Measurements from ENCODE around the gene MZT2A.
"Not testable (repeated sequence)": the region's sequence is repeated elsewhere in the genome, so short reads cannot be mapped to it uniquely, and the experiment has no call there.

MZT2A gene, protein sequence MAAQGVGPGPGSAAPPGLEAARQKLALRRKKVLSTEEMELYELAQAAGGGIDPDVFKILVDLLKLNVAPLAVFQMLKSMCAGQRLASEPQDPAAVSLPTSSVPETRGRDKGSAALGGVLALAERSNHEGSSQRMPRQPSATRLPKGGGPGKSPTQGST

DNA sequence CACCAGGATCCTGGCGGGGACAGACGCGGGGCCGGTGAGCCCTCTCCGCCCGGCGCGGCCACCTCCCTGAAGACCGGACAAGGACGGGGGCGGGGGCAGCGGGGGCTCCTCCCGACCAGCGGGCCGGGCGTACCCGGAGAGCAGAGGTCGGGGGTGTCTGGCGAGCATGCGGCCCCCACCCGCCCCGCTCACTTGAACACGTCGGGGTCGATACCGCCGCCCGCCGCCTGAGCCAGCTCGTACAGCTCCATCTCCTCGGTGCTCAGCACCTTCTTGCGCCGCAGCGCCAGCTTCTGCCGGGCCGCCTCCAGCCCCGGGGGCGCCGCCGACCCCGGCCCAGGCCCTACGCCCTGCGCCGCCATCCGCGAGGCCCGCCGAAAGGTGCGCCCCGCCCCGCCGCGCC is at the start of gene MZT2A:
Gene MZT2A (minus strand): TSS at position 383 of the 403 bp plus-strand sequence. CDS start 21 bp downstream, at position 362.
- H3F3A ChIP-seq (ENCODE audit: insufficient read depth); H3K9me3 ChIP-seq (ENCODE audit: insufficient read depth, low read length); H3K36me3 ChIP-seq (ENCODE audit: low read length); H3K27me3 ChIP-seq (ENCODE audit: low read length); H4K20me1 ChIP-seq (ENCODE audit: low read depth, low read length); H3K9me2 ChIP-seq (replicated peaks; ENCODE audit: insufficient read depth, low read length): not testable (repeated sequence)
- Histone ChIP-seq H3K27ac (ENCODE audit: low read depth, low read length) (peak within 1 kb of the TSS; percentile 82), H3K4me3 (ENCODE audit: insufficient read depth, low read length, poor library complexity, severe bottlenecking) (peak within 1 kb of the TSS; percentile 99), H2AFZ (ENCODE audit: low read depth, low read length, severe bottlenecking) (peak within 1 kb of the TSS; percentile 73), H3K9ac (ENCODE audit: low read length) (peak within 1 kb of the TSS; percentile 99), H3K4me2 (ENCODE audit: low read depth, low read length, poor library complexity, severe bottlenecking) (peak within 1 kb of the TSS; percentile 97), H3K79me2 (ENCODE audit: insufficient read depth, low read length) (peaks cover 80% of the 10 kb centered on the region)

DNA sequence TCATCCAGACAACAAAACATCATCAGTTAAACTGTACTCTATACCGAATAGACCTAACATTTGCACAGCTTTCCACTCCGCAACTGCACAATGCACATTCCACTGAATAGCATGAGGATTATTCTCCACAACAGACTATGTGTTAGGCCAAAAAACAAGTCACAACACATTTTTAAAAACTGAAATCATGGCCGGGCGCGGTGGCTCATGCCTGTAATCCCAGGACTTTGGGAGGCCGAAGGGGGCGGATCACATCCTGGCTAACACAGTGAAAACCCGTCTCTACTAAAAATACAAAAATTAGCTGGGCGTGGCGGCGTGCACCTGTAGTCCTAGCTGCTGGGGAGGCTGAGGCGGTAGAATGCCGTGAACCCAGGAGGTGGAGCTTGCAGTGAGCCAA is 46.7 kb upstream of the MZT2A start:
- not testable (repeated sequence) for H3K79me2 ChIP-seq (ENCODE audit: insufficient read depth, low read length)

GRCh38 chr2:131536841-131537240 is 44.6 kb upstream of the MZT2A start:
- not testable (repeated sequence) for H3K79me2 ChIP-seq (ENCODE audit: insufficient read depth, low read length); H3K27ac ChIP-seq (ENCODE audit: low read depth, low read length); H3K9me2 ChIP-seq (replicated peaks; ENCODE audit: insufficient read depth, low read length); H3K36me3 ChIP-seq (ENCODE audit: low read length); H3K4me2 ChIP-seq (ENCODE audit: low read depth, low read length, poor library complexity, severe bottlenecking); H3K27me3 ChIP-seq (ENCODE audit: low read length); H2AFZ ChIP-seq (ENCODE audit: low read depth, low read length, severe bottlenecking); H4K20me1 ChIP-seq (ENCODE audit: low read depth, low read length); H3K9me3 ChIP-seq (ENCODE audit: insufficient read depth, low read length); H3F3A ChIP-seq (ENCODE audit: insufficient read depth); H3K9ac ChIP-seq (ENCODE audit: low read length); H3K4me3 ChIP-seq (ENCODE audit: insufficient read depth, low read length, poor library complexity, severe bottlenecking)

More for the DNA sequence above, 46.7 kb upstream of the MZT2A start:
- not testable (repeated sequence) for H3K9me2 ChIP-seq (replicated peaks; ENCODE audit: insufficient read depth, low read length); H2AFZ ChIP-seq (ENCODE audit: low read depth, low read length, severe bottlenecking); H3K36me3 ChIP-seq (ENCODE audit: low read length); H4K20me1 ChIP-seq (ENCODE audit: low read depth, low read length); H3K4me3 ChIP-seq (ENCODE audit: insufficient read depth, low read length, poor library complexity, severe bottlenecking); H3K27me3 ChIP-seq (ENCODE audit: low read length); H3K27ac ChIP-seq (ENCODE audit: low read depth, low read length); H3K9ac ChIP-seq (ENCODE audit: low read length); H3K4me2 ChIP-seq (ENCODE audit: low read depth, low read length, poor library complexity, severe bottlenecking); H3F3A ChIP-seq (ENCODE audit: insufficient read depth); H3K9me3 ChIP-seq (ENCODE audit: insufficient read depth, low read length)

GRCh38 chr2:131535951-131536826 is 44.0 kb upstream of the MZT2A start:
- H3F3A ChIP-seq (ENCODE audit: insufficient read depth); H3K27me3 ChIP-seq (ENCODE audit: low read length); H3K9me3 ChIP-seq (ENCODE audit: insufficient read depth, low read length); H3K4me3 ChIP-seq (ENCODE audit: insufficient read depth, low read length, poor library complexity, severe bottlenecking); H3K27ac ChIP-seq (ENCODE audit: low read depth, low read length); H2AFZ ChIP-seq (ENCODE audit: low read depth, low read length, severe bottlenecking); H3K9me2 ChIP-seq (replicated peaks; ENCODE audit: insufficient read depth, low read length); H4K20me1 ChIP-seq (ENCODE audit: low read depth, low read length); H3K36me3 ChIP-seq (ENCODE audit: low read length); H3K79me2 ChIP-seq (ENCODE audit: insufficient read depth, low read length); H3K9ac ChIP-seq (ENCODE audit: low read length); H3K4me2 ChIP-seq (ENCODE audit: low read depth, low read length, poor library complexity, severe bottlenecking): not testable (repeated sequence)

- Histone ChIP-seq H3K4me3 (ENCODE audit: insufficient read depth, low read length, poor library complexity, severe bottlenecking) (no peak overlapping the region), H3K27ac (ENCODE audit: low read depth, low read length) (no peak overlapping the region), H3K27me3 (ENCODE audit: low read length) (no peaks in the 10 kb centered on the region), H3K36me3 (ENCODE audit: low read length) (no peaks in the 10 kb centered on the region), H3K4me2 (ENCODE audit: low read depth, low read length, poor library complexity, severe bottlenecking) (no peak overlapping the region), H3F3A (ENCODE audit: insufficient read depth) (no peaks in the 10 kb centered on the region), H3K9me3 (ENCODE audit: insufficient read depth, low read length) (no peaks in the 10 kb centered on the region), H3K9me2 (replicated peaks; ENCODE audit: insufficient read depth, low read length) (no peaks in the 10 kb centered on the region), H3K79me2 (ENCODE audit: insufficient read depth, low read length) (no peaks in the 10 kb centered on the region), H3K9ac (ENCODE audit: low read length) (no peak overlapping the region), H2AFZ (ENCODE audit: low read depth, low read length, severe bottlenecking) (no peak overlapping the region), H4K20me1 (ENCODE audit: low read depth, low read length) (no peaks in the 10 kb centered on the region)
- TF ChIP-seq EZH2phosphoT487 (conservative IDR thresholded peaks at IDR 0.05; ENCODE audit: low read length) = no peak
- TF ChIP-seq, protein P1, sequence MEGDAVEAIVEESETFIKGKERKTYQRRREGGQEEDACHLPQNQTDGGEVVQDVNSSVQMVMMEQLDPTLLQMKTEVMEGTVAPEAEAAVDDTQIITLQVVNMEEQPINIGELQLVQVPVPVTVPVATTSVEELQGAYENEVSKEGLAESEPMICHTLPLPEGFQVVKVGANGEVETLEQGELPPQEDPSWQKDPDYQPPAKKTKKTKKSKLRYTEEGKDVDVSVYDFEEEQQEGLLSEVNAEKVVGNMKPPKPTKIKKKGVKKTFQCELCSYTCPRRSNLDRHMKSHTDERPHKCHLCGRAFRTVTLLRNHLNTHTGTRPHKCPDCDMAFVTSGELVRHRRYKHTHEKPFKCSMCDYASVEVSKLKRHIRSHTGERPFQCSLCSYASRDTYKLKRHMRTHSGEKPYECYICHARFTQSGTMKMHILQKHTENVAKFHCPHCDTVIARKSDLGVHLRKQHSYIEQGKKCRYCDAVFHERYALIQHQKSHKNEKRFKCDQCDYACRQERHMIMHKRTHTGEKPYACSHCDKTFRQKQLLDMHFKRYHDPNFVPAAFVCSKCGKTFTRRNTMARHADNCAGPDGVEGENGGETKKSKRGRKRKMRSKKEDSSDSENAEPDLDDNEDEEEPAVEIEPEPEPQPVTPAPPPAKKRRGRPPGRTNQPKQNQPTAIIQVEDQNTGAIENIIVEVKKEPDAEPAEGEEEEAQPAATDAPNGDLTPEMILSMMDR (IDR thresholded peaks at IDR 0.05; ENCODE audit: insufficient read depth, low read length, poor library complexity, severe bottlenecking) = no peak
These were observed 43.3 kb upstream of the MZT2A start for GRCh38 chr2:131535526-131535925.

GRCh38 chr2:131534965-131535364 is 42.8 kb upstream of the MZT2A start:
- not testable (repeated sequence) for H3K9ac ChIP-seq (ENCODE audit: low read length); H2AFZ ChIP-seq (ENCODE audit: low read depth, low read length, severe bottlenecking); H3K27ac ChIP-seq (ENCODE audit: low read depth, low read length); H3K36me3 ChIP-seq (ENCODE audit: low read length); H3K9me3 ChIP-seq (ENCODE audit: insufficient read depth, low read length); H3K4me2 ChIP-seq (ENCODE audit: low read depth, low read length, poor library complexity, severe bottlenecking); H3K27me3 ChIP-seq (ENCODE audit: low read length); H3F3A ChIP-seq (ENCODE audit: insufficient read depth); H3K4me3 ChIP-seq (ENCODE audit: insufficient read depth, low read length, poor library complexity, severe bottlenecking); H4K20me1 ChIP-seq (ENCODE audit: low read depth, low read length); H3K79me2 ChIP-seq (ENCODE audit: insufficient read depth, low read length); H3K9me2 ChIP-seq (replicated peaks; ENCODE audit: insufficient read depth, low read length)

- not testable (repeated sequence) for H3F3A ChIP-seq (ENCODE audit: insufficient read depth); H3K27ac ChIP-seq (ENCODE audit: low read depth, low read length); H2AFZ ChIP-seq (ENCODE audit: low read depth, low read length, severe bottlenecking); H3K9ac ChIP-seq (ENCODE audit: low read length); H3K4me3 ChIP-seq (ENCODE audit: insufficient read depth, low read length, poor library complexity, severe bottlenecking); H4K20me1 ChIP-seq (ENCODE audit: low read depth, low read length); H3K9me3 ChIP-seq (ENCODE audit: insufficient read depth, low read length); H3K79me2 ChIP-seq (ENCODE audit: insufficient read depth, low read length); H3K36me3 ChIP-seq (ENCODE audit: low read length); H3K9me2 ChIP-seq (replicated peaks; ENCODE audit: insufficient read depth, low read length); H3K27me3 ChIP-seq (ENCODE audit: low read length); H3K4me2 ChIP-seq (ENCODE audit: low read depth, low read length, poor library complexity, severe bottlenecking)
These were observed 42.1 kb upstream of the MZT2A start for GRCh38 chr2:131534317-131534672.

Data from SU-DHL-6 (cell line).